ENCODE results near the gene NFIB.

DNA sequence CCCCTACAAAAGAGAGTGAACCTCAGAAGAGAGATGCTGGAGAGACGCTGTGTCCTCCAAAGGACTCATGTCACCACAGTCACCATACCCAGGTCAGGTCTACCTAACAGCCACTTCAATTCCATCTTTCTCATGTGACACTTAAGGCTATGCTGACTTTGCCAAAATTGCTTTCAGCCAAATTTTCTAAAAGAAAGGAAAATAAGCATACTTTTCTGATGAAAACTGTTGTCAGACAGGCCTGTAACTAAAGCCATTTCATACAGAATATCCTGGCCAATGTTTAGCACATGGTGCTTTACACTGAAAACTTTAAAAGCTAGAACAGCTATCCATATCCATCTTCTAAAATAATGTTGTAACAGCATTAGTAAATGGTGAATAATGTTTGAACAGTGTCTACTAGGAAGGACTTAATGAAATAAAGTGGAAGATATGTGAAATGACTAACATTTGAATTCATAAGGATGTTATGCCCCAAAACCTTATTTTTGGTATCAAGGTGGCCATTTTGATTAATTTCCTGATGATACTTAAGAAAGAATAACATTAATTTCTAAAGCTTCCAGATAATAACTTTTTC is 97.2 kb downstream of the NFIB start:
- no peak for TF ChIP-seq EZH2 (optimal IDR thresholded peaks at IDR 0.05; ENCODE audit: low read depth, low read length)
- TF ChIP-seq, protein P1, sequence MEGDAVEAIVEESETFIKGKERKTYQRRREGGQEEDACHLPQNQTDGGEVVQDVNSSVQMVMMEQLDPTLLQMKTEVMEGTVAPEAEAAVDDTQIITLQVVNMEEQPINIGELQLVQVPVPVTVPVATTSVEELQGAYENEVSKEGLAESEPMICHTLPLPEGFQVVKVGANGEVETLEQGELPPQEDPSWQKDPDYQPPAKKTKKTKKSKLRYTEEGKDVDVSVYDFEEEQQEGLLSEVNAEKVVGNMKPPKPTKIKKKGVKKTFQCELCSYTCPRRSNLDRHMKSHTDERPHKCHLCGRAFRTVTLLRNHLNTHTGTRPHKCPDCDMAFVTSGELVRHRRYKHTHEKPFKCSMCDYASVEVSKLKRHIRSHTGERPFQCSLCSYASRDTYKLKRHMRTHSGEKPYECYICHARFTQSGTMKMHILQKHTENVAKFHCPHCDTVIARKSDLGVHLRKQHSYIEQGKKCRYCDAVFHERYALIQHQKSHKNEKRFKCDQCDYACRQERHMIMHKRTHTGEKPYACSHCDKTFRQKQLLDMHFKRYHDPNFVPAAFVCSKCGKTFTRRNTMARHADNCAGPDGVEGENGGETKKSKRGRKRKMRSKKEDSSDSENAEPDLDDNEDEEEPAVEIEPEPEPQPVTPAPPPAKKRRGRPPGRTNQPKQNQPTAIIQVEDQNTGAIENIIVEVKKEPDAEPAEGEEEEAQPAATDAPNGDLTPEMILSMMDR (IDR thresholded peaks at IDR 0.05; ENCODE audit: low read length), result no peak
- no peak for TF ChIP-seq EZH2phosphoT487 (IDR thresholded peaks at IDR 0.05; ENCODE audit: low read length)
